OCI-LY7 (cell line): Measurements from ENCODE around the gene PPFIA2.

Experiments used
- EZH2phosphoT487 ChIP-seq: fragments of 200-600 bp; sonication (generic); IDR thresholded peaks from 2 replicates; pipeline ENCODE4 v1.6.1; 2018; ENCODE audit warnings: low read depth, borderline replicate concordance, mild to moderate bottlenecking, mixed run types, antibody characterized with exemption, low read length, moderate library complexity, mixed read lengths
- TF ChIP-seq, protein P1 (sequence below): fragments of 200-600 bp; sonication (generic); conservative IDR thresholded peaks from 2 replicates; pipeline ENCODE4 v1.5.1; 2014; ENCODE audit warnings: mild to moderate bottlenecking, antibody characterized with exemption, low read length, moderate library complexity, mixed read lengths

DNA sequence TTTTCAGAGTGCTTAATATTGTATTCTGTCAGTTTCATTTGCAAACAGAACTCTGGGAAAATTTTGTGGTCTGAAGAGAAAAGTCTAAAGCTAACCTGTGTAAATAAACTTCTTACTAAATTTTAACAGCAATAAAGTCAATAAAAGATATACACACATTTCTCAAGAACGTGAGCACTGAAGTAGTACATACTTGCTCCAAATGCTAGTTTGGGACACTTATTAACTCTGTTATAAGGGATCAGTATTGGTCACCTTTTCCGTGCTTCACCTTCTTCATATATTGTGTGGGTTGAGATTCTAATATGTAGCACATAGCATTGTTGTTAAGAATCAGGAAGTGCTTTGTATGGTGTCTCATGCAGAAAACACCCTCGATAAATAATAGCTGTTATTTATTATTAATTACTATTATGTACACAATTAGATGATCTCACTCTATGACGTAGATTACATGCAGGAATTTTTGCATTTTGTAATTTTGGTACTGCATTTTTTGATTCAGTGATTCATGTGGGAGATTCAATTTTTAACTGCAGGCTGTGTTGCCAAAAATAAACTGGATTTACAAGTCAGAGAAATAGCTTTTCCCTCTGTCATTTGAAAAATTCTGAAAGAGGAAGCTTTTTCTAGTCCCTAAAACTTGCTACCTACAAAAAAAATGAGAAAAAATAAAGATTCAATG lies 380.4 kb downstream of the PPFIA2 start:
- TF ChIP-seq, protein P1, sequence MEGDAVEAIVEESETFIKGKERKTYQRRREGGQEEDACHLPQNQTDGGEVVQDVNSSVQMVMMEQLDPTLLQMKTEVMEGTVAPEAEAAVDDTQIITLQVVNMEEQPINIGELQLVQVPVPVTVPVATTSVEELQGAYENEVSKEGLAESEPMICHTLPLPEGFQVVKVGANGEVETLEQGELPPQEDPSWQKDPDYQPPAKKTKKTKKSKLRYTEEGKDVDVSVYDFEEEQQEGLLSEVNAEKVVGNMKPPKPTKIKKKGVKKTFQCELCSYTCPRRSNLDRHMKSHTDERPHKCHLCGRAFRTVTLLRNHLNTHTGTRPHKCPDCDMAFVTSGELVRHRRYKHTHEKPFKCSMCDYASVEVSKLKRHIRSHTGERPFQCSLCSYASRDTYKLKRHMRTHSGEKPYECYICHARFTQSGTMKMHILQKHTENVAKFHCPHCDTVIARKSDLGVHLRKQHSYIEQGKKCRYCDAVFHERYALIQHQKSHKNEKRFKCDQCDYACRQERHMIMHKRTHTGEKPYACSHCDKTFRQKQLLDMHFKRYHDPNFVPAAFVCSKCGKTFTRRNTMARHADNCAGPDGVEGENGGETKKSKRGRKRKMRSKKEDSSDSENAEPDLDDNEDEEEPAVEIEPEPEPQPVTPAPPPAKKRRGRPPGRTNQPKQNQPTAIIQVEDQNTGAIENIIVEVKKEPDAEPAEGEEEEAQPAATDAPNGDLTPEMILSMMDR = no peak
- TF ChIP-seq EZH2phosphoT487 = no peak
